Tibial nerve (tissue), 4 donors: ENCODE data around the gene LACRT.

Experiments used
- CTCF ChIP-seq, 5 experiments: fragments of 200-600 bp in 3 of 5; fragments of 450-650 bp in 2 of 5; sonication (generic) in 3 of 5; IDR thresholded peaks; one replicate each; pipeline ENCODE4 v1.5.1; 2016 to 2019; ENCODE audit warnings: antibody characterized with exemption in 5 of 5, mild to moderate bottlenecking in 3 of 5, moderate library complexity in 2 of 5
- EP300 ChIP-seq, 2 donors: sonication (generic); formaldehyde crosslinking; IDR thresholded peaks; one replicate each; pipeline ENCODE4 v1.6.1; 2017; ENCODE audit warnings: antibody characterized with exemption in 2 of 2, mild to moderate bottlenecking in 1 of 2

- no peak for TF ChIP-seq CTCF (IDR thresholded peaks at IDR 0.05)
- no peak for TF ChIP-seq EP300 (IDR thresholded peaks at IDR 0.05)
Measured at GRCh38 chr12:54606556-54606955, 28.1 kb downstream of the LACRT start.
